ENCODE results near the gene EXOSC7.

EXOSC7 gene

GRCh38 chr3:44992555-44993470, 16.8 kb downstream of the EXOSC7 start:
- no peak for DNase-seq (ENCODE audit: low read depth)

- DNase-seq (ENCODE audit: low read depth): peak; percentile 55
Observed at GRCh38 chr3:44993471-44994205, 17.6 kb downstream of the EXOSC7 start.

- peak; percentile 75 for DNase-seq (ENCODE audit: low read depth)
Observed at GRCh38 chr3:44995142-44995770, 19.2 kb downstream of the EXOSC7 start.

GRCh38 chr3:44996556-44996969, 20.5 kb downstream of the EXOSC7 start:
- DNase-seq (ENCODE audit: low read depth): no peak

- DNase-seq (ENCODE audit: low read depth): no peak
Observed at GRCh38 chr3:44999782-45000181, 23.7 kb downstream of the EXOSC7 start.

GRCh38 chr3:45000823-45001222, 24.8 kb downstream of the EXOSC7 start:
- DNase-seq (ENCODE audit: low read depth): no peak

- no peak for DNase-seq (ENCODE audit: low read depth)
Observed at GRCh38 chr3:45001738-45002137, 25.7 kb downstream of the EXOSC7 start.

- no peak for DNase-seq (ENCODE audit: low read depth)
Observed at GRCh38 chr3:45002139-45002660, 26.2 kb downstream of the EXOSC7 start.

- DNase-seq (ENCODE audit: low read depth): no peak
Observed at GRCh38 chr3:45002720-45003119, 26.7 kb downstream of the EXOSC7 start.

GRCh38 chr3:45003406-45003805, 27.4 kb downstream of the EXOSC7 start:
- DNase-seq (ENCODE audit: low read depth): no peak

- no peak for DNase-seq (ENCODE audit: low read depth)
Observed at GRCh38 chr3:45003859-45004258, 27.8 kb downstream of the EXOSC7 start.

GRCh38 chr3:45007091-45007490, 31.0 kb downstream of the EXOSC7 start:
- DNase-seq (ENCODE audit: low read depth): no peak

- no peak for DNase-seq (ENCODE audit: low read depth)
Observed at GRCh38 chr3:45008117-45008516, 32.1 kb downstream of the EXOSC7 start.

GRCh38 chr3:45009868-45010267, 33.8 kb downstream of the EXOSC7 start:
- no peak for DNase-seq (ENCODE audit: low read depth)

GRCh38 chr3:45010811-45011333, 34.8 kb downstream of the EXOSC7 start:
- no peak for DNase-seq (ENCODE audit: low read depth)

- peak; percentile 91 for DNase-seq (ENCODE audit: low read depth)
Observed at GRCh38 chr3:45011756-45012508, 35.9 kb downstream of the EXOSC7 start.

GRCh38 chr3:45012577-45012976, 36.5 kb downstream of the EXOSC7 start:
- DNase-seq (ENCODE audit: low read depth): no peak

- no peak for DNase-seq (ENCODE audit: low read depth)
Observed at GRCh38 chr3:45016916-45017315, 40.9 kb downstream of the EXOSC7 start.

GRCh38 chr3:45017821-45018220, 41.8 kb downstream of the EXOSC7 start:
- no peak for DNase-seq (ENCODE audit: low read depth)

- DNase-seq (ENCODE audit: low read depth): no peak
Observed at GRCh38 chr3:45020534-45020933, 44.5 kb downstream of the EXOSC7 start.

- no peak for DNase-seq (ENCODE audit: low read depth)
Observed at GRCh38 chr3:45021524-45022297, 45.7 kb downstream of the EXOSC7 start.
